CD14-positive monocyte (primary cell): ENCODE results near the gene MVB12B. TPM values are rescaled to one million over a fixed set of nuclear protein-coding genes. Genes with fewer than 3 reads are reported as not detected.
A peak's percentile ranks its signal among the peaks of the same experiment; 100 is the strongest.

Experiments used
- DNase-seq, 3 donors: peaks; one replicate each; pipeline ENCODE4 v3.0.0-alpha.2; 2011 to 2022
- H2AFZ ChIP-seq: 2 replicates; pipeline ENCODE4 v1.6.0; 2012; ENCODE audit warnings: mild to moderate bottlenecking, low read depth, low read length, inconsistent platforms; ENCODE audit not compliant: insufficient read depth, poor library complexity, severe bottlenecking
- H3K27ac ChIP-seq, 2 donors: 1 replicate in 1 of 2; 2 replicates in 1 of 2; pipeline ENCODE4 v1.5.1; 2012 to 2013; ENCODE audit warnings: low read length in 2 of 2, control low read depth in 1 of 2, inconsistent platforms in 1 of 2, low read depth in 1 of 2, mild to moderate bottlenecking in 1 of 2
- H3K27me3 ChIP-seq, 2 donors: one replicate each; pipeline versions ENCODE4 v1.6.0 to v1.6.1; 2011 to 2013; ENCODE audit warnings: low read length in 2 of 2; ENCODE audit not compliant: control insufficient read depth in 2 of 2, insufficient read depth in 2 of 2
- H3K36me3 ChIP-seq, 2 donors: replicated peaks in 1 of 2; 1 replicate in 1 of 2; 2 replicates in 1 of 2; pipeline versions ENCODE4 v1.5.1 to v1.6.1; 2012 to 2013; ENCODE audit warnings: low read length in 2 of 2, control low read depth in 1 of 2, inconsistent platforms in 1 of 2, mild to moderate bottlenecking in 1 of 2; ENCODE audit not compliant: insufficient read depth in 2 of 2, control insufficient read depth in 1 of 2
- H3K4me1 ChIP-seq, 2 donors: 1 replicate in 1 of 2; 2 replicates in 1 of 2; pipeline versions ENCODE4 v1.5.1 to v1.6.1; 2012 to 2013; ENCODE audit warnings: low read length in 2 of 2, control low read depth in 1 of 2, inconsistent platforms in 1 of 2, mild to moderate bottlenecking in 1 of 2, moderate library complexity in 1 of 2; ENCODE audit not compliant: insufficient read depth in 2 of 2, control insufficient read depth in 1 of 2
- H3K4me2 ChIP-seq: replicated peaks from 2 replicates; pipeline ENCODE3; 2012; ENCODE audit warnings: low read length, moderate library complexity, mild to moderate bottlenecking; ENCODE audit not compliant: poor library complexity, severe bottlenecking; ENCODE audit errors: extremely low read depth
- H3K4me3 ChIP-seq, 3 experiments: fragments of 200-600 bp in 1 of 3; sonication (generic) in 1 of 3; replicated peaks in 1 of 3; 1 replicate in 2 of 3; 2 replicates in 1 of 3; pipeline ENCODE4 v1.5.1; 2011 to 2013; ENCODE audit warnings: low read length in 3 of 3, mild to moderate bottlenecking in 3 of 3, control low read depth in 2 of 3, low read depth in 2 of 3, inconsistent platforms in 1 of 3, moderate library complexity in 1 of 3
- H3K79me2 ChIP-seq: 2 replicates; pipeline ENCODE4 v1.6.0; 2012; ENCODE audit warnings: mild to moderate bottlenecking, control low read depth, inconsistent platforms, low read length, moderate library complexity; ENCODE audit not compliant: insufficient read depth
- H3K9ac ChIP-seq: 2 replicates; pipeline ENCODE4 v1.6.0; 2017; ENCODE audit warnings: low read length, mild to moderate bottlenecking; ENCODE audit not compliant: insufficient read depth, poor library complexity, severe bottlenecking
- H3K9me3 ChIP-seq, 2 donors: replicated peaks in 1 of 2; 1 replicate in 1 of 2; 2 replicates in 1 of 2; pipeline versions ENCODE4 v1.5.1 to v1.6.1; 2012 to 2013; ENCODE audit warnings: low read length in 2 of 2, control low read depth in 1 of 2; ENCODE audit not compliant: control insufficient read depth in 1 of 2, insufficient read depth in 1 of 2
- H4K20me1 ChIP-seq: 2 replicates; pipeline ENCODE4 v1.6.0; 2012; ENCODE audit warnings: mild to moderate bottlenecking, low read length, control low read depth, moderate library complexity; ENCODE audit not compliant: insufficient read depth
- H3K27ac Mint-ChIP-seq, 7 donors: one replicate each; pipeline ENCODE4 v1.8.0; 2020; ENCODE audit warnings: mild to moderate bottlenecking in 7 of 7, mixed read lengths in 7 of 7, moderate library complexity in 6 of 7, inconsistent platforms in 2 of 7
- H3K27me3 Mint-ChIP-seq, 3 donors: one replicate each; pipeline ENCODE4 v1.8.0; 2021 to 2022; ENCODE audit warnings: low read depth in 3 of 3, mild to moderate bottlenecking in 3 of 3, mixed read lengths in 3 of 3, moderate library complexity in 3 of 3, inconsistent platforms in 1 of 3
- H3K36me3 Mint-ChIP-seq, 2 donors: one replicate each; pipeline ENCODE4 v1.8.0; 2020; ENCODE audit warnings: mixed read lengths in 2 of 2, inconsistent platforms in 1 of 2, mild to moderate bottlenecking in 1 of 2
- H3K4me1 Mint-ChIP-seq: one replicate; pipeline ENCODE4 v1.8.0; 2020; ENCODE audit warnings: mild to moderate bottlenecking, mixed read lengths
- H3K4me3 Mint-ChIP-seq, 2 donors: one replicate each; pipeline ENCODE4 v1.8.0; 2020; ENCODE audit warnings: mild to moderate bottlenecking in 2 of 2, mixed read lengths in 2 of 2, moderate library complexity in 1 of 2
- H3K9me3 Mint-ChIP-seq, 7 donors: one replicate each; pipeline ENCODE4 v1.8.0; 2020 to 2022; ENCODE audit warnings: mixed read lengths in 7 of 7, mild to moderate bottlenecking in 6 of 7, moderate library complexity in 6 of 7, inconsistent platforms in 2 of 7
- WGBS: methylation state at CpG from one replicate; pipeline ENCODE4 v1.1.5; 2013; ENCODE audit warnings: missing lambda C conversion rate; ENCODE audit not compliant: insufficient coverage; 5-methylcytosine and 5-hydroxymethylcytosine counted together
- intact Hi-C, 2 donors: fragments of 100-400 bp; cut with micrococcal nuclease; formaldehyde crosslinking; loops; one replicate each; pipeline versions ENCODE4 v1.15.0 to v1.15.1; 2023
- polyA plus RNA-seq, 3 donors: library from polyadenylated mRNA; depleted of rRNA in 1 of 3; unstranded in 2 of 3; stranded (reverse) in 1 of 3; fragments of 300-500 nt in 2 of 3; fragments of >200 nt in 1 of 3; fragmentation: Illumina TruSeq in 2 of 3; gene quantifications; 1 replicate in 2 of 3; 2 replicates in 1 of 3; pipeline ENCODE4 v1.2.3, GENCODE V29; 2012 to 2021
- TF ChIP-seq, protein P1 (sequence below): fragments of 200-600 bp; IDR thresholded peaks from one replicate; pipeline ENCODE4 v1.8.0; 2022; ENCODE audit warnings: antibody characterized with exemption, mild to moderate bottlenecking

Gene MVB12B
- polyA plus RNA-seq, 3 donors = 2.8 to 8.1 (median 3.5) TPM

DNA sequence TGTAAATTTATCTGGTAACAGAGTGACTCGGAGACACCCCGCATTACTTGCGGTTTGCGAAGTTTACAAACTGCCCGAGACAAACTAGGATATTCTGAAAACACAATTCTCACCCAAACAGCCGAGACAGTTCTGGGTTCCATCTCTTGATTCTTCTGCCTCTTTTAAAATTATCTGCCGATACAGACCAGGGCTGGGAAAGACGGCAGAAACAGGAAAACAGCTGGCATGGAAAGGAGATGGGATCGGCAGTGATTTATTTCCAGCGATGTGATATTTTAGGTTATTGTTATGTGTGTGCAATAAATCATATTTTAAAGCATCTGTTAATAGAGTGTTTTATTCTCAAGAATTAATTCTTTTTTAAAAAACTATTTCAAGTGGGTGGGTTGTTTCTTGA, 193.8 kb downstream of the MVB12B start:
- Histone ChIP-seq H3K9me3 (no peaks in the 10 kb centered on the region), H3K9ac (no peak overlapping the region), H3K27ac (no peak overlapping the region), H3K27me3 (no peaks in the 10 kb centered on the region), H3K36me3 (no peaks in the 10 kb centered on the region), H4K20me1 (no peaks in the 10 kb centered on the region), H2AFZ (no peak overlapping the region), H3K79me2 (no peaks in the 10 kb centered on the region), H3K4me1 (peaks cover 54 to 63% of the 10 kb centered on the region in 2 donors), H3K4me2 (no peak overlapping the region), H3K4me3 (no peak overlapping the region)
- intact Hi-C loops = no loop called here
- H3K9me3 Mint-ChIP-seq = peaks cover 0 to 2% (median 0%) of the 10 kb centered on the region in 7 donors
- no peak overlapping the region for H3K4me3 Mint-ChIP-seq
- H3K36me3 Mint-ChIP-seq = no peaks in the 10 kb centered on the region
- 94% methylated on average over 5 of the region's 10 CpGs for WGBS
- TF ChIP-seq, protein P1, sequence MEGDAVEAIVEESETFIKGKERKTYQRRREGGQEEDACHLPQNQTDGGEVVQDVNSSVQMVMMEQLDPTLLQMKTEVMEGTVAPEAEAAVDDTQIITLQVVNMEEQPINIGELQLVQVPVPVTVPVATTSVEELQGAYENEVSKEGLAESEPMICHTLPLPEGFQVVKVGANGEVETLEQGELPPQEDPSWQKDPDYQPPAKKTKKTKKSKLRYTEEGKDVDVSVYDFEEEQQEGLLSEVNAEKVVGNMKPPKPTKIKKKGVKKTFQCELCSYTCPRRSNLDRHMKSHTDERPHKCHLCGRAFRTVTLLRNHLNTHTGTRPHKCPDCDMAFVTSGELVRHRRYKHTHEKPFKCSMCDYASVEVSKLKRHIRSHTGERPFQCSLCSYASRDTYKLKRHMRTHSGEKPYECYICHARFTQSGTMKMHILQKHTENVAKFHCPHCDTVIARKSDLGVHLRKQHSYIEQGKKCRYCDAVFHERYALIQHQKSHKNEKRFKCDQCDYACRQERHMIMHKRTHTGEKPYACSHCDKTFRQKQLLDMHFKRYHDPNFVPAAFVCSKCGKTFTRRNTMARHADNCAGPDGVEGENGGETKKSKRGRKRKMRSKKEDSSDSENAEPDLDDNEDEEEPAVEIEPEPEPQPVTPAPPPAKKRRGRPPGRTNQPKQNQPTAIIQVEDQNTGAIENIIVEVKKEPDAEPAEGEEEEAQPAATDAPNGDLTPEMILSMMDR = no peak
- peaks cover 0 to under 1% (median 0%) of the 10 kb centered on the region in 3 donors for H3K27me3 Mint-ChIP-seq
- H3K27ac Mint-ChIP-seq = no peak overlapping the region
- DNase-seq = no peak
- H3K4me1 Mint-ChIP-seq = peaks cover 61% of the 10 kb centered on the region

DNA sequence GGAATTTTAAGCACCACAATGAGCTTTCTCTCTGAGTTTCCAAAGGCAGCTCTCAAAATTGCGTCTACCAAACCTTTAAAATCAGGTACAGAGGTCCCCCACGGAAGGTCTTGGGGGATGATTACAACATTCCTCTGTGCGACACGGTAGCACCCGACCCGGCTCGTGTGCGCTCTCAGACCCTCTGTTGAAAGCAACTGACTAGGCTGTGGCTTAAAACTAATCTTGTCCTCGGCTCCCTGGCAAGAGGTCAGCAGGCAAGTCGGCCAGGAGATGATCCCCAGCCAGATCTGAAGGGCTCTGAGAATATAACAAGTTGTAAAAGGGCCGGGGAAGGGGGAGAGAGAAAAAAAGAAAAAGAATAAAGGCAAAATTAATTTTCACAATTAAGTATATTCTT, 194.5 kb downstream of the MVB12B start:
- intact Hi-C loops = no loop called here
- no peak overlapping the region for H3K4me3 Mint-ChIP-seq
- WGBS = 80% methylated on average over 9 of the region's 11 CpGs
- H3K9ac ChIP-seq = no peak overlapping the region
- no peaks in the 10 kb centered on the region for H3K36me3 ChIP-seq
- H3K36me3 Mint-ChIP-seq = no peaks in the 10 kb centered on the region
- no peak overlapping the region for H3K4me2 ChIP-seq
- H3K79me2 ChIP-seq = no peaks in the 10 kb centered on the region
- no peaks in the 10 kb centered on the region for H3K9me3 ChIP-seq
- no peak overlapping the region for H3K4me3 ChIP-seq
- DNase-seq = no peak
- no peaks in the 10 kb centered on the region for H3K27me3 ChIP-seq
- no peak overlapping the region for H2AFZ ChIP-seq
- TF ChIP-seq, protein P1 = no peak
- H4K20me1 ChIP-seq = no peaks in the 10 kb centered on the region
- H3K27ac ChIP-seq = no peak overlapping the region
- peaks cover 61% of the 10 kb centered on the region for H3K4me1 Mint-ChIP-seq
- peaks cover 54 to 63% of the 10 kb centered on the region in 2 donors for H3K4me1 ChIP-seq
- H3K9me3 Mint-ChIP-seq = peaks cover 0 to 2% (median 0%) of the 10 kb centered on the region in 7 donors
- H3K27ac Mint-ChIP-seq = peak overlapping the region in 1 of 7 donors; percentile 47
- peaks cover 0 to 1% (median 0%) of the 10 kb centered on the region in 3 donors for H3K27me3 Mint-ChIP-seq
